ENCODE data around the gene PCLO.
"Not testable (repeated sequence)": the region's sequence is repeated elsewhere in the genome, so short reads cannot be mapped to it uniquely, and the experiment has no call there.

PCLO gene

GRCh38 chr7:83105063-83105462, 57.6 kb downstream of the PCLO start:
- H3K4me3 ChIP-seq (ENCODE audit: control insufficient read depth, low read depth, low read length), result no peak overlapping the region
- DNase-seq (ENCODE audit: low read depth), result no peak
- no peak for TF ChIP-seq CTCF (conservative IDR thresholded peaks at IDR 0.05; ENCODE audit: control insufficient read depth, insufficient read depth, low read depth, low read length)

DNA sequence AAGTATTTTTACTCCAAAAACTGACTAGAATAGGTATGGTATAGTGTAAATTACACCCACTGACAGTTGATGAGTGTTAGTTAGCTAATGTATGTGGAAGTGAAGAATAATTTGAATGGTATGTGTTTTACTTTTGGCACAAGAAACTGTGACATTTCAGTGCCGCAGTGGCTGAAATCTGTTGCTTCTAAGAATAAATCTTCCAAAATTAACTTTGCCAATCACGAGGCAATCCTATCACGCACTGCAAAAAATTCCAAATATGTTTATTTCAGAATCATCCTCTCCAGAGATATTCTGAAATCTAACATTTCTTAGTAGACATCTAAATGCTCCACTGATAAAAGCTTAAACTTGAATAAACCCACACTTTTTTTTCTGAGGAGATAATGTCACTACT, 61.2 kb downstream of the PCLO start:
- H3K4me3 ChIP-seq (ENCODE audit: control insufficient read depth, low read depth, low read length), result no peak overlapping the region
- no peak for DNase-seq (ENCODE audit: low read depth)

DNA sequence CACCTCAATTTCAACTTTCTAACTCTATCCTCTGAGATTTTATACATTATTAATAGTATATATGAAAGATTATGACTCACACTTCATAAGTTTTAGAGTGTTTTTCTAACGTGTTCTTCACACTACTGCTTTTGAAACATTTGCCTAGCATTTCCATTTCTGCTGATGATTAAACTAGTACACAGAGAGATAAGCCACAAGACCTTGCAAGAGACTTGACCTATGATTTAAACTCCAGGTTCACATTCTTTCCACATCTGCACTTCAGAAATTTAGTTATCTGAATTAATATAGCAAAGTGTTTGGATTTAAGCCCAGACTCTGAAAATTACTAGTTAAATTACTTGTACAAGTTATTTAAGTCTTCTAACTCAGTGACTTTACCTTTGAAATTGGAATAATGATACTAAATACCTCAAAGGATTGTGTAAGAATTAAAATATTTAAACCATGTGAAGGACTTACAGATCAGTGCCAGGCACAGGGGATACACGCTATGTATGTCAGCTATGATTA, 66.6 kb downstream of the PCLO start:
- no peak for TF ChIP-seq CTCF (conservative IDR thresholded peaks at IDR 0.05; ENCODE audit: control insufficient read depth, insufficient read depth, low read depth, low read length)
- H3K4me3 ChIP-seq (ENCODE audit: control insufficient read depth, low read depth, low read length), result no peak overlapping the region
- DNase-seq (ENCODE audit: low read depth), result no peak

More for the DNA sequence above, 61.2 kb downstream of the PCLO start:
- TF ChIP-seq CTCF (conservative IDR thresholded peaks at IDR 0.05; ENCODE audit: control insufficient read depth, insufficient read depth, low read depth, low read length), result no peak

GRCh38 chr7:83085299-83085698, 77.4 kb downstream of the PCLO start:
- H3K4me3 ChIP-seq (ENCODE audit: control insufficient read depth, low read depth, low read length), result no peak overlapping the region
- DNase-seq (ENCODE audit: low read depth), result no peak
- no peak for TF ChIP-seq CTCF (conservative IDR thresholded peaks at IDR 0.05; ENCODE audit: control insufficient read depth, insufficient read depth, low read depth, low read length)

DNA sequence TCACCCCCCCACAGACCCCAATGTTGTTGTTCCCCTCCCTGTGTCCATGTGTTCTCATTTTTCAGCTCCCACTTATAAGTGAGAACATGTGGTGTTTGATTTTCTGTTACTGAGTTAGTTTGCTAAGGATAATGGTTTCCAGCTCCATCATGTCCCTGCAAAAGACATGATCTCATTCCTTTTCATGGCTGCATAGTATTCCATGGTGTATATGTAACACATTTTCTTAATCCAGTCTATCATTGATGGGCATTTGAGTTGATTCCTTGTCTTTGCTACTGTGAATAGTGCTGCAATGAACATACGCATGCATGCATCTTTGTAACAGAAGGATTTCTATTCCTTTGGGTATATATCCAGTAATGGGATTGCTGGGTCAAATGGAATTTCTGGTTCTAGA, 82.8 kb downstream of the PCLO start:
- not testable (repeated sequence) for DNase-seq (ENCODE audit: low read depth)

DNA sequence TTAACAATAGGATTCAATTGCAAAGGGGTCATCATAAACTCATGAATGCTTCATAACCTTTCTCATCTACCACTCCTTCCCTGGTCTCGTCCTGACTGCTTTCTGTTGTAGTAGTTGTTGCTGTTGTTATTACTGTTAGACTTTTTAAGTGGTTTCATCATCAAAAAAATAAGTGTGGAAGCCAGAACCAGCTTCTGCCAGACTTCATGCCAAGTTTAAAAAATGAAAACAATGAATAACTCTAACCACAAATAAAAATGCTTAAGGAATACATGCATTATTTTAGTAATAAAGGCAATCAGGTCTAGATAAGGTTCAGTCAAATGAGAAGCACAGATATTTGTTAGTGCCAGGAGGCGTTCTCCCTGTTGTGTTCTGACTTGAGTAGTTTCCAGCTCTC, 85.4 kb downstream of the PCLO start:
- TF ChIP-seq CTCF (conservative IDR thresholded peaks at IDR 0.05; ENCODE audit: control insufficient read depth, insufficient read depth, low read depth, low read length), result no peak
- no peak for DNase-seq (ENCODE audit: low read depth)
- no peak overlapping the region for H3K4me3 ChIP-seq (ENCODE audit: control insufficient read depth, low read depth, low read length)

More for the DNA sequence above, 82.8 kb downstream of the PCLO start:
- not testable (repeated sequence) for H3K4me3 ChIP-seq (ENCODE audit: control insufficient read depth, low read depth, low read length)

DNA sequence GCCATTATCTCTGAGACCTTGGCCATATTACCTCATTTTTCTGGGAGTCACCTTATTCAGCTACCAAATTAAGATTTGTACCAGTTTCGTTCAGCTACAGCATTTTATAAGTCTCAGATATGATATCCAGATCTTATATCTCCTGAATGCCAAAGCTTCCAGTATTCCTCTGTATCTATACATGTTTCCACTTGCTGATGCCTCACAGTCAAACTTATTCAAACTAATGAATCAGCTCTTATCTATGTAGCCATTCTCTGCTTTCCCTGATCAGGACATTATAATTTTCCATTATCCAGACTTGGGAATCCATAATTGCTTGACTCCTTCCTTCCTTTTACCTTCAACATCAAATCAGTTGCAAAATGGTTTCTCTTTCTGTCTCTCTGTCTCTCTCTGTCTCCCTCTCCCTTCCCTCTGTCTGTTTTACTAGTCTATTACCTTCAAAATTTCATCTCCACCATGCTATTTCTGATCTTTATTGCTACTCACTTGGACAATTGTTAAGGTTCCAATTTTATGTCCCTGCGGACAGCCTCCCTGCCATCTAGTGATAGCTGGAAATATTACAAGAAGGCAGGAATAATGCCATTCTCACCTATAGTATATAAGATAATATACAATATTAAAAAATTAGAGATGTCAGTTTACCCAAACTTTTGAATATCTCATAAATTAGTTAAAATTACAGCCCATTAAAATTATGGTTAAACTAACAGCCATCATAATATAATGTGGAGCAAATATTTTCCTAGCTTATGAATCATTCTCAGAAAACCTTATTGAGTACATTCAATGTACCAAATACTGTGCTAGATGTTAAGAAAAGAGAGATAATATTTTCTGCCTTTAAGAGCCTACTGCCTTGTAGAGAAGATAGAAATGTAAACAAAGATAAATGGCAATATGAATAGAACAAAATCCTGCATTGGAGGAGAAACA, 89.8 kb downstream of the PCLO start:
- no peak for TF ChIP-seq CTCF (conservative IDR thresholded peaks at IDR 0.05; ENCODE audit: control insufficient read depth, insufficient read depth, low read depth, low read length)
- no peak for DNase-seq (ENCODE audit: low read depth)
- no peak overlapping the region for H3K4me3 ChIP-seq (ENCODE audit: control insufficient read depth, low read depth, low read length)

Data from fibroblast of mammary gland (primary cell).